Parathyroid adenoma (tissue), 2 donors: Measurements from ENCODE around the gene EN2.

Experiments
- H2AFZ ChIP-seq: fragments of 300-600 bp; sonication (generic); one replicate; pipeline ENCODE4 v1.7.0; 2017; ENCODE audit warnings: antibody characterized with exemption, mild to moderate bottlenecking
- H3K27ac ChIP-seq: fragments of 300-600 bp; sonication (generic); one replicate; pipeline ENCODE4 v1.7.0; 2017
- H3K27me3 ChIP-seq: fragments of 300-600 bp; sonication (generic); one replicate; pipeline ENCODE4 v1.7.0; 2017; ENCODE audit warnings: low read length; ENCODE audit not compliant: control insufficient read depth, insufficient read depth
- H3K36me3 ChIP-seq: fragments of 300-600 bp; sonication (generic); one replicate; pipeline ENCODE4 v1.7.0; 2017; ENCODE audit warnings: low read length; ENCODE audit not compliant: control insufficient read depth, insufficient read depth
- H3K4me1 ChIP-seq: fragments of 300-600 bp; sonication (generic); one replicate; pipeline ENCODE4 v1.7.0; 2017; ENCODE audit warnings: control low read depth
- H3K4me2 ChIP-seq: fragments of 300-600 bp; sonication (generic); one replicate; pipeline ENCODE4 v1.7.0; 2017; ENCODE audit warnings: low read length
- H3K4me3 ChIP-seq: fragments of 300-600 bp; sonication (generic); one replicate; pipeline ENCODE4 v1.7.0; 2017; ENCODE audit warnings: low read depth, low read length
- H3K79me2 ChIP-seq: fragments of 300-600 bp; sonication (generic); one replicate; pipeline ENCODE4 v1.7.0; 2017; ENCODE audit warnings: control low read depth
- H3K9ac ChIP-seq: fragments of 300-600 bp; sonication (generic); one replicate; pipeline ENCODE4 v1.7.0; 2017; ENCODE audit warnings: mild to moderate bottlenecking
- H3K9me3 ChIP-seq: fragments of 300-600 bp; sonication (generic); one replicate; pipeline ENCODE4 v1.7.0; 2017; ENCODE audit warnings: low read length; ENCODE audit not compliant: control insufficient read depth
- TF ChIP-seq, protein P1 (sequence below): fragments of 300-600 bp; sonication (generic); IDR thresholded peaks from one replicate; pipeline ENCODE4 v1.7.0; 2017; ENCODE audit warnings: antibody characterized with exemption, mild to moderate bottlenecking
- donor health status: primary hyperparathyroidism.

The EN2 gene

DNA sequence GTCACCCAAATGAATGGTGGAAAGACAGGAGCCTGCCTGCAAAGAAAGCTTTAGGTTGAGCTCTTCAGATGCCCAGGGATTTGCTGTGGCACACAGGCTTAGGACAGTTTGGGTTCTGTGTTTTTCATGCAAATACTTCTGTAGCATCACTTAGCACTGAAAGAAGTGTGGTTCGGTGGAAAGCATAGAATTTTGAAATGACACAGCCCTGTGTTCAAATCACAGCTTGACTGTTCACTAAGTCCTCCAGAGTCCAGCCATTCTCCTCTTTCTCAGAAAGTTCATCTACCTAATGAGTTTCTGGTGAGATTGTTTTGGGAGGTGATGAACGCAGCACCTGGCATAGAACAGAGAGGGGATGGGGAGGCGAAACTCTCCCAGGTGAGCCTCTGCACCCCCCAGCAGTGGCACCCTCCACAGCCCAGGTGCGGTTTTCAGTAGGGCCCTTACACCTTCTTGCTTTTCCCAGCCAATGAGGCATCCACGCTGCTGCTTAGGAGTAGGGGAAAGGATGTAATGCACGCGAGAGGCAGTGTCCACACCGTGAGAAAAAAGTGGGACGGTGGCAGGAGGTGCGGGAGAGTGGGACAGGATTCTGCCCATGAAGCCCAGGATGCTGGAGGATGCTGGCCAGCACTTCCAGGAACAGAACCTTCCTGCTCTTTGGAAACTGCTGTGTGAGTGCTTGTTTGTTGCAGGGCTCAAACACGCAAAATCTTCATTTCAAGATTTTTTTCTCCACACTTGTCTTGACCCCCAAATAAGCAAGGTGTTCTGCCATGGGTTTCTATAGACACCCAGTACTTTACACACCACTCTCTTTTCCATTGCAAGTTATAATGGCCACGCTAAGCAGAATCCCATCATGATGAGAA lies 11.6 kb downstream of the EN2 start:
- no peak overlapping the region for H3K4me3 ChIP-seq
- no peak overlapping the region for H3K4me2 ChIP-seq
- no peaks in the 10 kb centered on the region for H3K36me3 ChIP-seq
- TF ChIP-seq, protein P1, sequence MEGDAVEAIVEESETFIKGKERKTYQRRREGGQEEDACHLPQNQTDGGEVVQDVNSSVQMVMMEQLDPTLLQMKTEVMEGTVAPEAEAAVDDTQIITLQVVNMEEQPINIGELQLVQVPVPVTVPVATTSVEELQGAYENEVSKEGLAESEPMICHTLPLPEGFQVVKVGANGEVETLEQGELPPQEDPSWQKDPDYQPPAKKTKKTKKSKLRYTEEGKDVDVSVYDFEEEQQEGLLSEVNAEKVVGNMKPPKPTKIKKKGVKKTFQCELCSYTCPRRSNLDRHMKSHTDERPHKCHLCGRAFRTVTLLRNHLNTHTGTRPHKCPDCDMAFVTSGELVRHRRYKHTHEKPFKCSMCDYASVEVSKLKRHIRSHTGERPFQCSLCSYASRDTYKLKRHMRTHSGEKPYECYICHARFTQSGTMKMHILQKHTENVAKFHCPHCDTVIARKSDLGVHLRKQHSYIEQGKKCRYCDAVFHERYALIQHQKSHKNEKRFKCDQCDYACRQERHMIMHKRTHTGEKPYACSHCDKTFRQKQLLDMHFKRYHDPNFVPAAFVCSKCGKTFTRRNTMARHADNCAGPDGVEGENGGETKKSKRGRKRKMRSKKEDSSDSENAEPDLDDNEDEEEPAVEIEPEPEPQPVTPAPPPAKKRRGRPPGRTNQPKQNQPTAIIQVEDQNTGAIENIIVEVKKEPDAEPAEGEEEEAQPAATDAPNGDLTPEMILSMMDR, result no peak
- no peak overlapping the region for H3K27ac ChIP-seq
- H3K4me1 ChIP-seq, result no peaks in the 10 kb centered on the region
- peaks cover 37% of the 10 kb centered on the region for H3K27me3 ChIP-seq
- H2AFZ ChIP-seq, result no peak overlapping the region
- H3K79me2 ChIP-seq, result no peaks in the 10 kb centered on the region
- H3K9ac ChIP-seq, result no peak overlapping the region
- H3K9me3 ChIP-seq, result no peaks in the 10 kb centered on the region

DNA sequence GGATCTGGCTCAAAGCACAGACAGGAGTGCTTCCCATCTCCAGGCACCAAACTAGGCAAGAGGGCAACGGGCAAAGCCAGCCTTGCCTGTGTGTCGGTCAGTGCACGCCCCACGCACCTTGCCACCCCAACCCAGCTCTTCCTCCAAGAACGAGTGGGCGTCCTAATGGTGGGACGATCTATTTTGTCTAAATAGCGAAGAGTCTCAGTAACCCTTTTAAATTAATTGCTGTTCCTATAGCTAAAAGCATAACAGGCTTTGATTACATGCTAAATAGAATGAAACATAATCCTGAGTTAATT lies 12.2 kb downstream of the EN2 start:
- Histone ChIP-seq H2AFZ (no peak overlapping the region), H3K36me3 (no peaks in the 10 kb centered on the region), H3K9ac (no peak overlapping the region), H3K9me3 (no peaks in the 10 kb centered on the region), H3K4me3 (no peak overlapping the region), H3K4me1 (no peaks in the 10 kb centered on the region), H3K27me3 (peaks cover 37% of the 10 kb centered on the region), H3K4me2 (no peak overlapping the region), H3K27ac (no peak overlapping the region), H3K79me2 (no peaks in the 10 kb centered on the region)
- TF ChIP-seq, protein P1, result no peak

GRCh38 chr7:155470686-155471638 lies 13.0 kb downstream of the EN2 start:
- Histone ChIP-seq H3K79me2 (no peaks in the 10 kb centered on the region), H3K27ac (no peak overlapping the region), H3K9me3 (no peaks in the 10 kb centered on the region), H3K27me3 (peaks cover 31% of the 10 kb centered on the region), H2AFZ (no peak overlapping the region), H3K9ac (no peak overlapping the region), H3K36me3 (no peaks in the 10 kb centered on the region), H3K4me1 (no peaks in the 10 kb centered on the region), H3K4me3 (no peak overlapping the region), H3K4me2 (no peak overlapping the region)
- TF ChIP-seq, protein P1, result no peak

DNA sequence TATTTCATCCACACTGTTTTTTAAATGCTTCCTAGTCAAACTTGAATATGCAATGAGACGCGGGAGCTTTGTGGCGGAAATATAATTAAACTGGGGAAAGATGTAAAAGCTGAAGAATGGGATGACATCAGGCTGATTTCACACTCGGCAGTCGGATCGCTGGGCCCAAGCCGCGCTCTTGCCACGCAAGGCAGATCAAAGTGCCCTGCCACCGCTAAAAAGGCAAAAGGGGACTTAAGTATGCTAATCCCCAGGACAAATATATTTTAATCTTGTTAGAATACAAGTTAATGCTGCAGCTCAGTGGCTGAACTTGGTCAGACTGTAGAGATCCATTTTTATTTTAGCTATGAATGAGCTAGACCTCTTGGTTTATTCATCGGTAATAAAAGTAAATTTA lies 13.8 kb downstream of the EN2 start:
- peaks cover 24% of the 10 kb centered on the region for H3K27me3 ChIP-seq
- no peaks in the 10 kb centered on the region for H3K79me2 ChIP-seq
- H3K4me1 ChIP-seq, result no peaks in the 10 kb centered on the region
- H3K27ac ChIP-seq, result no peak overlapping the region
- H3K4me3 ChIP-seq, result no peak overlapping the region
- TF ChIP-seq, protein P1, result no peak
- no peak overlapping the region for H2AFZ ChIP-seq
- no peak overlapping the region for H3K9ac ChIP-seq
- no peaks in the 10 kb centered on the region for H3K36me3 ChIP-seq
- no peaks in the 10 kb centered on the region for H3K9me3 ChIP-seq
- H3K4me2 ChIP-seq, result no peak overlapping the region
